HCT116 (cell line): Measurements from ENCODE around the gene THBD. TPM values are rescaled to one million over a fixed set of nuclear protein-coding genes. Genes with fewer than 3 reads are reported as not detected.

Source experiments
- ATAC-seq: fragments of 200-7000 bp; cut with Tn5 transposase; 2 replicates; pipeline ENCODE4 v1.9.1; 2020; ENCODE audit warnings: mild to moderate bottlenecking, moderate library complexity
- BruUV-seq: library from RNA; stranded (reverse); fragments of 400-500 nt; replicated peaks from 2 replicates; lab custom pipeline; 2021; lab: Mats Ljungman, UMichigan
- CTCF ChIA-PET: fragments of 300-600 bp; sonication (Branson Sonifier 250); formaldehyde crosslinking; loops from one replicate; lab custom pipeline; 2021; ENCODE audit warnings: antibody characterized with exemption; lab: Charles Lee
- POLR2A ChIA-PET: fragments of 300-600, 350-600 bp; sonication (Branson Sonifier 250); formaldehyde crosslinking; loops from one replicate; lab custom pipeline; 2021; ENCODE audit warnings: antibody characterized with exemption; lab: Charles Lee
- RAD21 ChIA-PET, 2 experiments: fragments of 300-600 bp; sonication (Branson Sonifier 250); formaldehyde crosslinking; loops; one replicate each; lab custom pipeline; 2023; ENCODE audit warnings: low total read pairs in 2 of 2; ENCODE audit not compliant: uncharacterized antibody in 2 of 2, unreplicated experiment in 2 of 2, low non-redundant PET in 1 of 2; lab: Charles Lee
- DNase-seq: peaks from one replicate; pipeline ENCODE4 v3.0.0-alpha.2; 2010; ENCODE audit warnings: low read depth, low spot score
- H2AFZ ChIP-seq: fragments of 200-600 bp; shearing (Covaris generic), sonication (generic); 2 replicates; pipeline ENCODE4 v1.6.1; 2017; ENCODE audit warnings: low read depth, mixed run types, mixed read lengths, antibody characterized with exemption, low read length; ENCODE audit not compliant: poor library complexity, severe bottlenecking
- H3K27ac ChIP-seq: 2 replicates; pipeline ENCODE4 v1.5.1; 2012; ENCODE audit warnings: low read depth, low read length
- H3K27me3 ChIP-seq: fragments of 200-600 bp; sonication (generic); 2 replicates; pipeline ENCODE4 v1.6.1; 2016; ENCODE audit warnings: mixed run types, low read length, mixed read lengths; ENCODE audit not compliant: insufficient read depth
- H3K36me3 ChIP-seq, 2 experiments: fragments of 200-500 bp in 1 of 2; fragments of 200-600 bp in 1 of 2; sonication (Bioruptor generic) in 1 of 2; sonication (generic) in 1 of 2; 2 replicates each; pipeline versions ENCODE4 v1.5.1 to v1.6.1; 2014 to 2016; ENCODE audit warnings: low read length in 2 of 2, inconsistent platforms in 1 of 2, mixed read lengths in 1 of 2, mixed run types in 1 of 2; ENCODE audit not compliant: insufficient read depth in 2 of 2, control insufficient read depth in 1 of 2
- H3K4me1 ChIP-seq, 2 experiments: fragments of 200-600 bp in 1 of 2; sonication (generic) in 1 of 2; 2 replicates each; pipeline versions ENCODE4 v1.5.1 to v1.6.1; 2012 to 2017; ENCODE audit warnings: low read length in 2 of 2, inconsistent platforms in 1 of 2, mild to moderate bottlenecking in 1 of 2, mixed read lengths in 1 of 2, mixed run types in 1 of 2, moderate library complexity in 1 of 2; ENCODE audit not compliant: insufficient read depth in 2 of 2, control insufficient read depth in 1 of 2
- H3K4me2 ChIP-seq: fragments of 200-600 bp; sonication (generic); 2 replicates; pipeline ENCODE4 v1.6.1; 2017; ENCODE audit warnings: mixed run types, low read length, mixed read lengths
- H3K4me3 ChIP-seq, 2 experiments: fragments of 200-600 bp in 1 of 2; sonication (generic) in 1 of 2; replicated peaks in 1 of 2; 2 replicates each; pipeline ENCODE4 v1.5.1; 2011 to 2016; ENCODE audit warnings: low read length in 2 of 2, control low read depth in 1 of 2, low read depth in 1 of 2, mild to moderate bottlenecking in 1 of 2, mixed read lengths in 1 of 2, mixed run types in 1 of 2
- H3K79me2 ChIP-seq: fragments of 200-600 bp; sonication (generic); 2 replicates; pipeline ENCODE4 v1.6.1; 2017; ENCODE audit warnings: mild to moderate bottlenecking, mixed run types, low read length, moderate library complexity, mixed read lengths; ENCODE audit not compliant: insufficient read depth
- H3K9ac ChIP-seq: fragments of 200-600 bp; sonication (generic); 2 replicates; pipeline ENCODE4 v1.6.1; 2016; ENCODE audit warnings: low read length, mixed read lengths
- H3K9me2 ChIP-seq: fragments of 200-600 bp; sonication (generic), shearing (Covaris generic); 2 replicates; pipeline ENCODE4 v1.6.1; 2017; ENCODE audit warnings: mixed run types, mild to moderate bottlenecking, moderate library complexity; ENCODE audit not compliant: insufficient read depth
- H3K9me3 ChIP-seq, 2 experiments: fragments of 200-500 bp in 1 of 2; fragments of 200-600 bp in 1 of 2; sonication (Bioruptor generic) in 1 of 2; sonication (generic) in 1 of 2; 2 replicates each; pipeline ENCODE4 v1.6.1; 2014 to 2017; ENCODE audit warnings: low read length in 2 of 2, mixed read lengths in 2 of 2, inconsistent platforms in 1 of 2, low read depth in 1 of 2, mild to moderate bottlenecking in 1 of 2, mixed run types in 1 of 2, moderate library complexity in 1 of 2; ENCODE audit not compliant: control insufficient read depth in 1 of 2, insufficient read depth in 1 of 2
- H4K20me1 ChIP-seq: fragments of 200-600 bp; sonication (generic), shearing (Covaris generic); 2 replicates; pipeline ENCODE4 v1.6.1; 2017; ENCODE audit warnings: mixed run types, mild to moderate bottlenecking, moderate library complexity; ENCODE audit not compliant: insufficient read depth
- CBX3 ChIP-seq: IDR thresholded peaks from 2 replicates; pipeline ENCODE4 v1.6.1; 2012; ENCODE audit warnings: low read depth
- CEBPB ChIP-seq: IDR thresholded peaks from 2 replicates; pipeline ENCODE4 v1.6.1; 2012; ENCODE audit warnings: low read depth
- ELF1 ChIP-seq: IDR thresholded peaks from 2 replicates; pipeline ENCODE4 v1.6.1; 2012; ENCODE audit warnings: low read depth, borderline replicate concordance
- JUND ChIP-seq: IDR thresholded peaks from 2 replicates; pipeline ENCODE4 v1.6.1; 2012
- POLR2A ChIP-seq: IDR thresholded peaks from 2 replicates; pipeline ENCODE4 v1.7.0; 2011; ENCODE audit warnings: borderline replicate concordance; ENCODE audit not compliant: insufficient read depth, insufficient read length; ENCODE audit errors: extremely low read depth
- POLR2AphosphoS5 ChIP-seq: IDR thresholded peaks from 2 replicates; pipeline ENCODE4 v1.6.1; 2011; ENCODE audit warnings: mild to moderate bottlenecking, low read depth, low read length, moderate library complexity
- RAD21 ChIP-seq: IDR thresholded peaks from 2 replicates; pipeline ENCODE4 v1.6.1; 2012; ENCODE audit warnings: low read depth, mild to moderate bottlenecking
- SIN3A ChIP-seq: IDR thresholded peaks from 2 replicates; pipeline ENCODE4 v1.6.1; 2012; ENCODE audit warnings: low read depth
- ZFX ChIP-seq: fragments of 450-650 bp; IDR thresholded peaks from 2 replicates; pipeline ENCODE4 v1.6.1; 2017
- intact Hi-C: fragments of 100-400 bp; cut with micrococcal nuclease; formaldehyde crosslinking; loops from 2 replicates; pipeline ENCODE4 v1.10.0; 2022
- total RNA-seq: library from RNA; stranded (reverse); gene quantifications from one replicate; pipeline ENCODE4 v1.2.1, GENCODE V29; 2021; ENCODE audit not compliant: unreplicated experiment
- TF ChIP-seq, protein P1 (sequence below), 3 experiments: fragments of 200-600 bp in 1 of 3; sonication (generic) in 1 of 3; IDR thresholded peaks in 2 of 3; conservative IDR thresholded peaks in 1 of 3; 2 replicates each; pipeline ENCODE4 v1.5.1; 2012 to 2017; ENCODE audit warnings: low read depth in 2 of 3, low read length in 2 of 3, antibody characterized with exemption in 1 of 3, borderline replicate concordance in 1 of 3, control low read depth in 1 of 3, mild to moderate bottlenecking in 1 of 3, mixed read lengths in 1 of 3, mixed run types in 1 of 3, moderate library complexity in 1 of 3; ENCODE audit not compliant: insufficient read depth in 1 of 3
- TF ChIP-seq, protein P2 (sequence below): IDR thresholded peaks from 2 replicates; pipeline ENCODE4 v1.6.1; 2011; ENCODE audit warnings: mild to moderate bottlenecking, low read length, moderate library complexity; ENCODE audit not compliant: insufficient replicate concordance; ENCODE audit errors: extremely low read depth
- TF ChIP-seq, protein P3 (sequence below): IDR thresholded peaks from 2 replicates; pipeline ENCODE4 v1.6.1; 2012; ENCODE audit warnings: low read depth
- TF ChIP-seq, protein P4 (sequence below): IDR thresholded peaks from 2 replicates; pipeline ENCODE4 v1.6.1; 2012

Gene THBD
- total RNA-seq, 1 experiment from 2014 or later, result 0.39 TPM

DNA sequence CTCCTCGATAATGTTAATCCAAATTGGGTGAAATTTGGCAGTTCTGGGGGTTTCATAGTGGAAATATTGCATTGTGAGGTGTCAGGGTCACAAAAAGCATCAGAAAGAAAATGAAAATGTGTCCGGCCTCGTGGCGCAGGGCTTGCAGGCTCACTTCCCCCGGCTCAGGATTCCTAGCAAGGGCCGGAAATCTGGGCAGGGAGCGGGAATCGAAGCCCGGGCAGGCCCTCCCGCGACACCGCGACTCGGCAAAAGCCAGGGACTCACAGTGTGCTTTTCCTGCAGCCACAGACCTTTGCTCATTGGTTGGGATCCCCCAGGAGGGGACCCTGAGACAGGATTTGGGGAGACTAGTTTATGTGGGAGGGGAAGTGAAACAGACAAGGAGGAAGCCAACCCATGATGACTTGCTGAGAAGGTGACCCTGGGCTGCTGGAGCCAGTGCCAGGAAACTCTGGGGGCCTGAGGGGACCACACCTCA lies 37.5 kb upstream of the THBD start:
- H2AFZ ChIP-seq, result no peak overlapping the region
- H3K36me3 ChIP-seq, result no peaks in the 10 kb centered on the region
- no peak overlapping the region for H3K27ac ChIP-seq
- no peaks in the 10 kb centered on the region for H3K9me2 ChIP-seq
- H4K20me1 ChIP-seq, result no peaks in the 10 kb centered on the region
- peaks cover 2% of the 10 kb centered on the region; the same call in 1 of the 2 replicates for H3K27me3 ChIP-seq
- no TSS peak for BruUV-seq
- no peak overlapping the region for H3K4me2 ChIP-seq
- no peaks in the 10 kb centered on the region for H3K79me2 ChIP-seq
- ChIA-PET RAD21 (no interaction called here), CTCF (no interaction called here), POLR2A (no interaction called here)
- no peak for DNase-seq
- ATAC-seq, result no peak
- no peak overlapping the region for H3K4me3 ChIP-seq
- peaks cover 0 to 2% of the 10 kb centered on the region in 2 experiments; a peak in 1 of 4 replicates for H3K4me1 ChIP-seq
- H3K9me3 ChIP-seq, result no peaks in the 10 kb centered on the region
- TF ChIP-seq POLR2A, result no peak
- TF ChIP-seq POLR2AphosphoS5, result no peak
- no peak for TF ChIP-seq ZFX
- TF ChIP-seq, protein P1, sequence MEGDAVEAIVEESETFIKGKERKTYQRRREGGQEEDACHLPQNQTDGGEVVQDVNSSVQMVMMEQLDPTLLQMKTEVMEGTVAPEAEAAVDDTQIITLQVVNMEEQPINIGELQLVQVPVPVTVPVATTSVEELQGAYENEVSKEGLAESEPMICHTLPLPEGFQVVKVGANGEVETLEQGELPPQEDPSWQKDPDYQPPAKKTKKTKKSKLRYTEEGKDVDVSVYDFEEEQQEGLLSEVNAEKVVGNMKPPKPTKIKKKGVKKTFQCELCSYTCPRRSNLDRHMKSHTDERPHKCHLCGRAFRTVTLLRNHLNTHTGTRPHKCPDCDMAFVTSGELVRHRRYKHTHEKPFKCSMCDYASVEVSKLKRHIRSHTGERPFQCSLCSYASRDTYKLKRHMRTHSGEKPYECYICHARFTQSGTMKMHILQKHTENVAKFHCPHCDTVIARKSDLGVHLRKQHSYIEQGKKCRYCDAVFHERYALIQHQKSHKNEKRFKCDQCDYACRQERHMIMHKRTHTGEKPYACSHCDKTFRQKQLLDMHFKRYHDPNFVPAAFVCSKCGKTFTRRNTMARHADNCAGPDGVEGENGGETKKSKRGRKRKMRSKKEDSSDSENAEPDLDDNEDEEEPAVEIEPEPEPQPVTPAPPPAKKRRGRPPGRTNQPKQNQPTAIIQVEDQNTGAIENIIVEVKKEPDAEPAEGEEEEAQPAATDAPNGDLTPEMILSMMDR (IDR thresholded peaks at IDR 0.05 in 2 of 3, conservative IDR thresholded peaks at IDR 0.05 in 1 of 3; ENCODE audit: borderline replicate concordance in 1 of 3, insufficient read depth in 1 of 3, low read depth in 2 of 3, low read length in 2 of 3), result no peak
- no peak overlapping the region for H3K9ac ChIP-seq
- intact Hi-C loops, result no loop called here

DNA sequence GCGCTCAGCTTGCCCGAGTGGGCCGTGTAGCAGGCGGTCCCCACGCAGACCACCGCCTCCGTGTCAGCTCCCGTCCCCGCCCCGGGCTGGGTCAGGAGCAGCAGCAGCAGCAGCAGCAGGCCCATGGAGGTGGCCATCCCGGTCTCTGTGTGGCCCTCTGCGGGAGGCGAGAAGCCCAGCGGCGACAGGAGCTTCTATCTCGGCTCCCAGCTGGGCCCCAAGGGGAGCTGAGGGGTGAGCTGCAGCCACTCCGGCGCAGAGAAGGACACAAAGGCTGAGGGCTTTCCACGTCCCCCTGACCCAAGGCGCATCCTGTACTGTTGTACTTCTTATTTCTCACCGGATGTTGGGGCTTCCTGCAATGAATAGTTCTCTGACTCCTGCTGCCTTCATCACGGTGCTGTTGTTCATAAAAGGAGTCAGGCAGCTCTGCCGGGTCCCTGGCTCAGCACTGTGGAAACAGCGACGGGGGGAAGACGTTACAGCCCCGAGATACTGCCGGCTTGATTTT lies 36.6 kb upstream of the THBD start, which contains the start of gene CD93:
CD93 (minus strand) TSS at position 269 of the 511 bp plus-strand sequence; CDS start at position 137, 132 bp downstream.
- DNase-seq, result no peak
- no peaks in the 10 kb centered on the region; the same call in 1 of the 2 replicates for H3K27me3 ChIP-seq
- POLR2A ChIA-PET, result no interaction called here
- no peaks in the 10 kb centered on the region for H3K36me3 ChIP-seq
- H2AFZ ChIP-seq, result no peak within 1 kb of the TSS
- no peak within 1 kb of the TSS for H3K4me2 ChIP-seq
- no peak within 1 kb of the TSS for H3K4me3 ChIP-seq
- H3K9me2 ChIP-seq, result no peaks in the 10 kb centered on the region
- intact Hi-C loops, result no loop called here
- RAD21 ChIA-PET, result no interaction called here
- no peaks in the 10 kb centered on the region for H3K79me2 ChIP-seq
- no TSS peak for BruUV-seq
- no peak within 1 kb of the TSS for H3K27ac ChIP-seq
- no peak within 1 kb of the TSS for H3K9ac ChIP-seq
- H3K9me3 ChIP-seq, result no peaks in the 10 kb centered on the region
- ATAC-seq, result no peak
- H3K4me1 ChIP-seq, result no peaks in the 10 kb centered on the region
- H4K20me1 ChIP-seq, result no peaks in the 10 kb centered on the region
- CTCF ChIA-PET, result no interaction called here
- TF ChIP-seq JUND (no peak), CBX3 (no peak), POLR2AphosphoS5 (no peak), ELF1 (no peak), RAD21 (no peak), SIN3A (no peak), ZFX (no peak), CEBPB (no peak)
- TF ChIP-seq, protein P2, sequence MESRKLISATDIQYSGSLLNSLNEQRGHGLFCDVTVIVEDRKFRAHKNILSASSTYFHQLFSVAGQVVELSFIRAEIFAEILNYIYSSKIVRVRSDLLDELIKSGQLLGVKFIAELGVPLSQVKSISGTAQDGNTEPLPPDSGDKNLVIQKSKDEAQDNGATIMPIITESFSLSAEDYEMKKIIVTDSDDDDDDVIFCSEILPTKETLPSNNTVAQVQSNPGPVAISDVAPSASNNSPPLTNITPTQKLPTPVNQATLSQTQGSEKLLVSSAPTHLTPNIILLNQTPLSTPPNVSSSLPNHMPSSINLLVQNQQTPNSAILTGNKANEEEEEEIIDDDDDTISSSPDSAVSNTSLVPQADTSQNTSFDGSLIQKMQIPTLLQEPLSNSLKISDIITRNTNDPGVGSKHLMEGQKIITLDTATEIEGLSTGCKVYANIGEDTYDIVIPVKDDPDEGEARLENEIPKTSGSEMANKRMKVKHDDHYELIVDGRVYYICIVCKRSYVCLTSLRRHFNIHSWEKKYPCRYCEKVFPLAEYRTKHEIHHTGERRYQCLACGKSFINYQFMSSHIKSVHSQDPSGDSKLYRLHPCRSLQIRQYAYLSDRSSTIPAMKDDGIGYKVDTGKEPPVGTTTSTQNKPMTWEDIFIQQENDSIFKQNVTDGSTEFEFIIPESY, result no peak
- TF ChIP-seq, protein P3, sequence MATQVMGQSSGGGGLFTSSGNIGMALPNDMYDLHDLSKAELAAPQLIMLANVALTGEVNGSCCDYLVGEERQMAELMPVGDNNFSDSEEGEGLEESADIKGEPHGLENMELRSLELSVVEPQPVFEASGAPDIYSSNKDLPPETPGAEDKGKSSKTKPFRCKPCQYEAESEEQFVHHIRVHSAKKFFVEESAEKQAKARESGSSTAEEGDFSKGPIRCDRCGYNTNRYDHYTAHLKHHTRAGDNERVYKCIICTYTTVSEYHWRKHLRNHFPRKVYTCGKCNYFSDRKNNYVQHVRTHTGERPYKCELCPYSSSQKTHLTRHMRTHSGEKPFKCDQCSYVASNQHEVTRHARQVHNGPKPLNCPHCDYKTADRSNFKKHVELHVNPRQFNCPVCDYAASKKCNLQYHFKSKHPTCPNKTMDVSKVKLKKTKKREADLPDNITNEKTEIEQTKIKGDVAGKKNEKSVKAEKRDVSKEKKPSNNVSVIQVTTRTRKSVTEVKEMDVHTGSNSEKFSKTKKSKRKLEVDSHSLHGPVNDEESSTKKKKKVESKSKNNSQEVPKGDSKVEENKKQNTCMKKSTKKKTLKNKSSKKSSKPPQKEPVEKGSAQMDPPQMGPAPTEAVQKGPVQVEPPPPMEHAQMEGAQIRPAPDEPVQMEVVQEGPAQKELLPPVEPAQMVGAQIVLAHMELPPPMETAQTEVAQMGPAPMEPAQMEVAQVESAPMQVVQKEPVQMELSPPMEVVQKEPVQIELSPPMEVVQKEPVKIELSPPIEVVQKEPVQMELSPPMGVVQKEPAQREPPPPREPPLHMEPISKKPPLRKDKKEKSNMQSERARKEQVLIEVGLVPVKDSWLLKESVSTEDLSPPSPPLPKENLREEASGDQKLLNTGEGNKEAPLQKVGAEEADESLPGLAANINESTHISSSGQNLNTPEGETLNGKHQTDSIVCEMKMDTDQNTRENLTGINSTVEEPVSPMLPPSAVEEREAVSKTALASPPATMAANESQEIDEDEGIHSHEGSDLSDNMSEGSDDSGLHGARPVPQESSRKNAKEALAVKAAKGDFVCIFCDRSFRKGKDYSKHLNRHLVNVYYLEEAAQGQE, result no peak
- TF ChIP-seq, protein P4, sequence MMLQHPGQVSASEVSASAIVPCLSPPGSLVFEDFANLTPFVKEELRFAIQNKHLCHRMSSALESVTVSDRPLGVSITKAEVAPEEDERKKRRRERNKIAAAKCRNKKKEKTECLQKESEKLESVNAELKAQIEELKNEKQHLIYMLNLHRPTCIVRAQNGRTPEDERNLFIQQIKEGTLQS, result no peak
